ENCODE results near the gene KRTAP22-2. TPM values are rescaled to one million over a fixed set of nuclear protein-coding genes. Genes with fewer than 3 reads are reported as not detected.
A peak's percentile ranks its signal among the peaks of the same experiment; 100 is the strongest.

The KRTAP22-2 gene
- total RNA-seq: not detected

- no peaks in the 10 kb centered on the region for H3K4me1 ChIP-seq
- DNase-seq (no peak), ATAC-seq (ENCODE audit: low FRiP score in 2 of 2) (no peak)
- no peaks in the 10 kb centered on the region for H3K27me3 ChIP-seq
- H3K9me3 ChIP-seq: no peaks in the 10 kb centered on the region
- no peaks in the 10 kb centered on the region for H3K36me3 ChIP-seq
- TF ChIP-seq EP300 (IDR thresholded peaks at IDR 0.05) (no peak), POLR2A (IDR thresholded peaks at IDR 0.05) (no peak), POLR2AphosphoS5 (IDR thresholded peaks at IDR 0.05) (no peak)
- TF ChIP-seq, protein P1, sequence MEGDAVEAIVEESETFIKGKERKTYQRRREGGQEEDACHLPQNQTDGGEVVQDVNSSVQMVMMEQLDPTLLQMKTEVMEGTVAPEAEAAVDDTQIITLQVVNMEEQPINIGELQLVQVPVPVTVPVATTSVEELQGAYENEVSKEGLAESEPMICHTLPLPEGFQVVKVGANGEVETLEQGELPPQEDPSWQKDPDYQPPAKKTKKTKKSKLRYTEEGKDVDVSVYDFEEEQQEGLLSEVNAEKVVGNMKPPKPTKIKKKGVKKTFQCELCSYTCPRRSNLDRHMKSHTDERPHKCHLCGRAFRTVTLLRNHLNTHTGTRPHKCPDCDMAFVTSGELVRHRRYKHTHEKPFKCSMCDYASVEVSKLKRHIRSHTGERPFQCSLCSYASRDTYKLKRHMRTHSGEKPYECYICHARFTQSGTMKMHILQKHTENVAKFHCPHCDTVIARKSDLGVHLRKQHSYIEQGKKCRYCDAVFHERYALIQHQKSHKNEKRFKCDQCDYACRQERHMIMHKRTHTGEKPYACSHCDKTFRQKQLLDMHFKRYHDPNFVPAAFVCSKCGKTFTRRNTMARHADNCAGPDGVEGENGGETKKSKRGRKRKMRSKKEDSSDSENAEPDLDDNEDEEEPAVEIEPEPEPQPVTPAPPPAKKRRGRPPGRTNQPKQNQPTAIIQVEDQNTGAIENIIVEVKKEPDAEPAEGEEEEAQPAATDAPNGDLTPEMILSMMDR (IDR thresholded peaks at IDR 0.05): no peak
- H3K4me3 ChIP-seq: no peak within 1 kb of the TSS
- no peak within 1 kb of the TSS for H3K27ac ChIP-seq
Measured at GRCh38 chr21:30590297-30590696, at the start of gene KRTAP22-2. KRTAP22-2 (minus strand) TSS chr21:30590397.

DNA sequence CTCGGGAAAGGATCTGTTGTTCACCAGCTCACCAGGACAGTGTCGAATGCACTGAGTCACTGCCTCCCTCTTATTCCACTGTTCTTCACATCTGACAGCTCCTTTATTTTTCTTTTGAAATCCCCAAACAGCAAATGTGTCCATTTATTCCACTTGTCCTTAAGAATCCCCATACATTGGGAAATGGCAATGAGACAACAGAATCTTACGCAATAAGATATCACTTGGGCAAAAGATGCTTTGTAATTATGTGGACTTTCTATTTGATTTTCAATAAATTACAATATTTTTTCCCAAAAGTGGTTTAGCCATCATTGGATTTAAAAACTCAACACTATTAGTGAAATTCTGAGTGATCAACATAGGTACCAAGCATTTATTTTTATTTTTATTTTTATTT is 48.5 kb upstream of the KRTAP22-2 start:
- H3K27me3 ChIP-seq: no peaks in the 10 kb centered on the region
- 74 to 88% methylated on average over 3 of the region's 3 CpGs for WGBS, 2 donors
- no peaks in the 10 kb centered on the region for H3K4me1 ChIP-seq
- H3K4me3 ChIP-seq: no peak overlapping the region
- H3K9me3 ChIP-seq: no peaks in the 10 kb centered on the region
- DNase-seq (no peak), ATAC-seq (ENCODE audit: low FRiP score in 2 of 2) (no peak)
- TF ChIP-seq EP300 (IDR thresholded peaks at IDR 0.05) (no peak), POLR2A (IDR thresholded peaks at IDR 0.05) (no peak), POLR2AphosphoS5 (IDR thresholded peaks at IDR 0.05) (no peak)
- TF ChIP-seq, protein P1 (IDR thresholded peaks at IDR 0.05): no peak
- H3K27ac ChIP-seq: no peak overlapping the region
- no peaks in the 10 kb centered on the region for H3K36me3 ChIP-seq

- TF ChIP-seq, protein P1 (IDR thresholded peaks at IDR 0.05): no peak
- TF ChIP-seq EP300 (IDR thresholded peaks at IDR 0.05) (no peak), POLR2A (IDR thresholded peaks at IDR 0.05) (no peak), POLR2AphosphoS5 (IDR thresholded peaks at IDR 0.05) (no peak)
- Histone ChIP-seq H3K27ac (no peak within 1 kb of the TSS), H3K4me3 (no peak within 1 kb of the TSS), H3K4me1 (no peaks in the 10 kb centered on the region), H3K36me3 (no peaks in the 10 kb centered on the region), H3K27me3 (no peaks in the 10 kb centered on the region), H3K9me3 (no peaks in the 10 kb centered on the region)
- DNase-seq (no peak), ATAC-seq (ENCODE audit: low FRiP score in 2 of 2) (no peak)
- 61 to 93% methylated on average over 1 of the region's 1 CpG for WGBS, 2 donors
Measured at GRCh38 chr21:30634906-30635305, 44.7 kb upstream of the KRTAP22-2 start, which contains the start of gene KRTAP20-2. KRTAP20-2 (plus strand) TSS chr21:30635206; CDS start chr21:30635264, 58 bp downstream.

DNA sequence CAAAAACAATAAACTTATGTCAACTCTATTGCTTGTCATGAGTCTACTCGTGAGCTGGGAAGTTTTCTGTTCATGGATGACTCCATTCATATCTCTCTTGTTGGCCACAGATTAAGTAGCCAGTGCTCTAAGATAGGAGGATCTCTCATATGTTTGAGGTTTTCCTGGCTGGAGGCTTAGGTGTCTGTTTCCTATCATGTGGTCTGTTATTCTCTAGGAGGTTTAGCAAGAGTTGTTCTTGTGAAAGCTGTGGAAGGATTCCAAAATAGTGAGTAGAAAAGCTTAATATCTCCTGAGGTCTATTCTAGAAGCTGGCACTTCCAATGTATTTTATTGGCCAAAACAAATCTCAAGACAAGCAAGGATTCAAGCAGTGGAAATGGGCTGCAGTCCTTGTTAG is 39.0 kb upstream of the KRTAP22-2 start:
- TF ChIP-seq, protein P1 (IDR thresholded peaks at IDR 0.05): no peak
- TF ChIP-seq POLR2A (IDR thresholded peaks at IDR 0.05) (no peak), EP300 (IDR thresholded peaks at IDR 0.05) (no peak), POLR2AphosphoS5 (IDR thresholded peaks at IDR 0.05) (no peak)
- H3K4me1 ChIP-seq: no peaks in the 10 kb centered on the region
- 67 to 74% methylated on average over 1 of the region's 1 CpG for WGBS, 2 donors
- DNase-seq: no peak
- no peaks in the 10 kb centered on the region for H3K9me3 ChIP-seq
- no peak overlapping the region for H3K4me3 ChIP-seq
- ATAC-seq (ENCODE audit: low FRiP score in 2 of 2): peak in 1 of 2 donors; percentile 23
- no peaks in the 10 kb centered on the region for H3K36me3 ChIP-seq
- no peaks in the 10 kb centered on the region for H3K27me3 ChIP-seq
- no peak overlapping the region for H3K27ac ChIP-seq

GRCh38 chr21:30628109-30628508 is 37.9 kb upstream of the KRTAP22-2 start:
- Histone ChIP-seq H3K4me3 (no peak overlapping the region), H3K4me1 (no peaks in the 10 kb centered on the region), H3K27ac (no peak overlapping the region), H3K9me3 (no peaks in the 10 kb centered on the region), H3K36me3 (no peaks in the 10 kb centered on the region), H3K27me3 (no peaks in the 10 kb centered on the region)
- ATAC-seq (ENCODE audit: low FRiP score in 2 of 2): no peak
- no peak for TF ChIP-seq POLR2A (IDR thresholded peaks at IDR 0.05)
- TF ChIP-seq EP300 (IDR thresholded peaks at IDR 0.05): no peak
- no peak for TF ChIP-seq POLR2AphosphoS5 (IDR thresholded peaks at IDR 0.05)
- TF ChIP-seq, protein P1 (IDR thresholded peaks at IDR 0.05): no peak
- WGBS, 2 donors: 82 to 87% methylated on average over 4 of the region's 4 CpGs
- DNase-seq: no peak

Measured in upper lobe of left lung (tissue), 6 donors.